GM21515 (cell line): ENCODE measurements around the gene RNU2-63P.
"Not testable (repeated sequence)": the region's sequence is repeated elsewhere in the genome, so short reads cannot be mapped to it uniquely, and the experiment has no call there.

Source experiments
- ATAC-seq: cut with Tn5 transposase; IDR thresholded peaks from one replicate; pipeline ENCODE4 v1.9.1; 2021; ENCODE audit not compliant: unreplicated experiment

Gene RNU2-63P

GRCh38 chr2:88016086-88016959 lies at the start of gene RNU2-63P:
RNU2-63P (minus strand) TSS chr2:88016547.
- peak; percentile 80 for ATAC-seq

DNA sequence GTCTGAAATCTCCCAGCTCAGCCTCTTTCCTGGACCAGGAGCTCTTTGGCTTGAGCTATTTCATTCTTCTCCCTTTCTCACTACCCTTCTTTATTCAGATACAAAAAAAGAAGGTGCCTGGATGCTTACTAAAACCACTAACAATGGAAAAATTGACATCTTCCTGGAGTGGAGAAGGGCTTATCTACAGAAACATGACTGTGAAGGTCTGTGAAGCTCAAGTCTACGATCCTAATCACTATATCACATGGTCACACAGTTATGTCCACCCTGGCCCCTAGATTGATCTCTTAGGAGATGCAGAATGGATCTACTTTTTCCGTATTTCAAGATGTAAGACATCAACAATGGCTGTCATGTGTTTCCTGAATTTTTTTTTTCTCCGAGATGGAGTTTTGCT lies 44.9 kb upstream of the RNU2-63P start:
- ATAC-seq, result no peak

- no peak for ATAC-seq
Observed at GRCh38 chr2:88060907-88061275, 44.5 kb upstream of the RNU2-63P start.

DNA sequence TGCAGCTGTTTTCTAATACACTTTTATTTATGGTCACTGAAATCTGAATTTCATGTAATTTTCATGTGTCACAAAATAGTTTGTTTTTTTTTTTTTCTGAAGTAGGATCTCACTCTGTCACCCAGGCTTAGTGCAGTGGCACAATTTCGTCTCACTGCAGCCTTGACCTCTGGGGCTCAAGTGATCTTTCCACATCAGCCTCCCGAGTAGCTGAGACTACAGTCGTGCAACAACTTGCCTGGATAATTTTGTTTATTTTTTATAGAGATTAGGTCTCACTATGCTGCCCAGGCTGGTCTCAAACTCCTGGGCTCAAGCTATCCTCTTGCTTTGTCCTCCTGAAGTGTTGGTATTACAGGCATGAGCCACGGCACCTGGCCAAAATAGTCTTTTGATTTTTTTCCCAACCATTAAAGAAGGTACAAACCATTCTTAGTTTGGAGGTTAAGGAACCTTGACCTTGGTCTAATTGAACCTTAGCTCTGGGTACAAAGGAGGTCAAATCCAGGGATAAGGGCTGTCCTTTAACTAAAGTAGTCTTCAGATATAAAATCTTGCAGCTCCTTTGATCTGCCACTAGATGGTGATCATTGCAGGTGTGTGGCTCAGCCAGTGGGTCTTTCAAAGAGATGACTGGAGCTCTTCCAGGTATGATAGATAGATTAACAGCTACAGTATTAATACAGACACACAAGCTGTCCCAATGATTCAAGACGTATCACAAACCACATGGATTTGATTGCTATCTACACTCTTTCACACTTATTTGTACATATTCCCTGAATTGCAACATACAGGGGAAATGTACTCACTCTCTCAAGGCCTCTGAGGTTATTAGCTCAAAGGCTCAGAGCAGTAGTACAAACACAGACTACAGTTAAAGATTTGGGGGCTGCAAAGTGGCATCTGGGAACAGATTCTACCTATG lies 43.9 kb upstream of the RNU2-63P start:
- peak; percentile 43 for ATAC-seq

- no peak for ATAC-seq
Observed at GRCh38 chr2:88058191-88058590, 41.8 kb upstream of the RNU2-63P start.

GRCh38 chr2:88057437-88057844 lies 41.1 kb upstream of the RNU2-63P start:
- ATAC-seq, result no peak

- peak; percentile 97 for ATAC-seq
Observed at GRCh38 chr2:88055371-88056128, 39.2 kb upstream of the RNU2-63P start, which contains the start of gene KRCC1. KRCC1 (minus strand) TSS chr2:88055783; CDS start chr2:88028563, 27,220 bp downstream.

DNA sequence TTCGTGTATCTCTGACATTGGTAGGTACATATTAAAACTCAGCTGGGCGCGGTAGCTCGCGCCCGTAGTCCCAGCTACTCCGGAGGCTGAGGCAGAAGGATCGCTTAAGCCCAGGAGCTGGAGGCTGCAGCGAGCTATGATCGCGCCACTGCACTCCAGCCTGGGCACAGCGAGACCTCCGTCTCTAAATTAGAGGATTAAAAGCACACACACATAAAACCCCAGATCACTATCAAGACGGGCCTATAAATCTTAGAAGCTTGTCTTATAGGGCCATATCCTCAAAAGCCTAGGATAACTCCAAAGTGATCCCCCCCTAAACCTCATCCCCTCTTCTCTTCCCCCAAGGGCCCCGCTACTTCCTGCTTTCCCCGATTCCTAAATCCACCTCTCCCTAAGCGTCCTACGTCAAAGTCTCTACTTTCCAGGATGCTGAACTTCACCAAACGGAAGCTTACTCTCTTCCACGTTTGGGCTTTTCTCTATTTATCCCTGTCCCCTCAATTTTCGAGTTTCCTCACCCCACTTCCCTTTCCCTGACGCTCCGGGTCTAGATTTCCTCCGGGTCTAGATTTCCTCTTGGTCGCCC lies 38.5 kb upstream of the RNU2-63P start:
- ATAC-seq, result no peak

DNA sequence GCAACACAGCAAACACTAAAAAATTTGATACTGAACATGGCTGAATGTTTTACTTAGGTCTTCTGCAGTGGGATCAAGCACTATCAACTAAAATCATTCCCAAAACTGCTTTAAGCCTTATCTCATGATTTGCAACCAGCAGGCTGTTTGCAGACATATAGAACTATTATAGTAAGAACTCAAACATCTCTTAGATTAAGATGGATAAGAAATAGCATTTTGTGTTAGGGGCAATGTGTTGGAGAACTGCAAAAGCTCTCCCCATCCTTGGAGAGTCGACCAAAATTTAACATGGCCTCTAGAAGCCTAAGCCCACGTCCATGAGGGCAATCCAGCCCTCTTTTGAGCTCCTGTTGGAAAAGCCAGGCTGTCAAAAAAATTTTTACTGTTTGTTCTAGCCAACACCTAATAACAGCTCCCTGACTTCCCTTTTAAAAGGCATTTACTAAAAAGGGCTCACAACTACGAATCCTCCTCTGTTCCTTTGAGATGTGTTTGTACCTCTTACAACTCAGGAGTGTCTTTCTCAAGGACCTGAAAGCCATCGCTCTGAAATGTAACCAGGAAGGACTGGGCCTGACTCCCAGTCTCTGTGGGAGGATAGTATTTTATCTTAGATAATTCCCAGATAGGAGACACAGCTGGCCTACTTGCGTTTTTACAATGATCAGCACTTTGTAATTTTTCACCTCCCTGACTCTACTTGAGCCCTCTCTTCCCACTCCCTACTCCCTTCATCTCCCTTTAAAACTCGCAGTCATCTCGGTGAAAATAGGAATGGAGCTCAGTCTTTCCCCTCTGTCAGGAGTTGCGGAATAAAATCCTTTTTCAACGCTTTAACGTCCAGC lies 37.8 kb upstream of the RNU2-63P start:
- ATAC-seq, result no peak

- no peak for ATAC-seq
Observed at GRCh38 chr2:88053296-88053695, 36.9 kb upstream of the RNU2-63P start.

DNA sequence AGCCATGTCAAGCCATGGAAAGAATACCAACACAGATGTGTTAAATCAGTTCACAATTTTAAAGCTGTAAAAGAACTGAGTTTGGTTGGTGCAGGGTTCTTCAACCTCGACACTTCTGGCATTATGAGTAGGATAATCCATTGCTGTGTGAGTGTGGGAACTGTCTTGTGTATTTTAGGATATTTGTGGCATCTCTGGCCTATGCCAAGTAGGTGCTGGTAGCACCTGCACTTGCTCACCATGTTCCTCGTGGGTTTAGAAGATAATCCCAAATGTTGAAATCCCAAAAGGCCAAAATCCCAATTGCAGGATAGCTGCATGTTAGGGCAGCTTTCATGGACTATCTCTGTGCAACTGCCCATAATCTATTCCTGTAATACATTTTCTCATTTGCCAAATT lies 35.4 kb upstream of the RNU2-63P start:
- ATAC-seq, result no peak

DNA sequence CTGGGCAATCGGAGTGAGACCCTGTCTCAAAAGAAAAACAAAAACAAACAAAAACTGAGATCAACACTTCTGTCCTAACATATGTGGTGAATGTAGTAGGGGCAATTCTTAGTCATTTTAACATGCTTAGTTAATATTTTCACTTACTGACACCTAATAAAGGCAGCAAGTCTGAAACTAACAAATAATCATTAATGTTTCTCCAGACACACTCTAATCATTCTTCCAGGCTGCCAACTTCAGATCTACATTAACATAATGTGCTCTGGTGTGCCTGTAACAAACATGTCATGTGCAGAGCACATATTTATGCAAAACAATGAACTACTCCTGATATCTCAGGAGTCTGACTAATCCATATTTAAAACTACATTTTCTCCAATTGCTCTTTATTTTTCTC lies 33.3 kb upstream of the RNU2-63P start:
- ATAC-seq, result no peak

DNA sequence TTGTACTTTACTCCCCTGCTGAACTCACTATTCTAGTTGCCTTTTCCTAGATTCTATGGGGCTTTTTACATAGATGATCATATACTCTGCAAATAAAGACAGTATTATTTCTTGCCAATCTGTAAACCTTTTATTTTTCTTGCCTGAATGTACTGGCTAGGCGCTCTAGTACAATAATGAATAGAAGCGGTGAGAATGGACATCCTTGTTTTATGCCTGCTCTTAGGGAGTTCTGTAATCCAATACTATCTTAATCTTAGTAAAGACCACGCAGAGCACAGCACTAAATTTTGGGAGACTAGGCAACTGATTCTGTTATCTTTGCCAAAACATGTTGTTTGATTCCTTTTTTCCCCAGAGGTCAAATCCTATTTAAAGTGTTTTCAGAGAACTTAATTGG lies 32.2 kb upstream of the RNU2-63P start:
- ATAC-seq, result no peak

DNA sequence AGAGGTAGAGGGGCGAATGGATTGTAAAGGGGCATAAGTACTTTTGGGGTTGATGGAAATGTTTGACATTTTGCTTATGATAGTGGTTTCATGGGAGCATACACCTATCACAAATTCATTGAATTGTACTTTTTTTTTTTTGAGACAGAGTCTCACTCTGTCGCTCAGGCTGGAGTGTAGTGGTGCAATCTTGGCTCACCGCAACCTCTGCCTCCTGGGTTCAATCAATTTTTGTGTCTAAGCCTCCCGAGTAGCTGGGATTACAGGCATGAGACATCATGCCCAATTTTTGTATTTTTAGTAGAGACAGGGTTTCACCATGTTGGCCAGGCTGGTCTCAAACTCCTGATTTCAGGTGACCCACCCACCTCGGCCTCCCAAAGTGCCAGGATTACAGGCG lies 29.2 kb upstream of the RNU2-63P start:
- ATAC-seq, result not testable (repeated sequence)

DNA sequence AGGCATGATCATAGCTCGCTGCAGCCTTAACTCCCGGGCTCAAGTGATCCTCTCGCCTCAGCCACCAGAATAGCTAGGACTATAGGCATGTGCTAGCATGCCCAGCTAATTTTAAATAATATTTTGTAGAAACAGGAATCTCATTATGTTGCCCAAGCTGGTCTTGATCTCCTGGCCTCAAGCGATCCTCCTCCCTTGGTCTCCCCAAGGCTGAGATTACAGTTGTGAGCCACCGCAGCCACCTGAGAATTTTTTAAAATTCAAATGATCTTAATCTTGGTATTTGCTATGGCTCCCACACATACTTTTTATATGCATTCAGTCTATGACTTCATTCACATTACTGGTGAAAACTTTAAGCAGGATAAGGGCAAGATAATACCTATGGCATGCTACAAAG lies 26.1 kb upstream of the RNU2-63P start:
- no peak for ATAC-seq

DNA sequence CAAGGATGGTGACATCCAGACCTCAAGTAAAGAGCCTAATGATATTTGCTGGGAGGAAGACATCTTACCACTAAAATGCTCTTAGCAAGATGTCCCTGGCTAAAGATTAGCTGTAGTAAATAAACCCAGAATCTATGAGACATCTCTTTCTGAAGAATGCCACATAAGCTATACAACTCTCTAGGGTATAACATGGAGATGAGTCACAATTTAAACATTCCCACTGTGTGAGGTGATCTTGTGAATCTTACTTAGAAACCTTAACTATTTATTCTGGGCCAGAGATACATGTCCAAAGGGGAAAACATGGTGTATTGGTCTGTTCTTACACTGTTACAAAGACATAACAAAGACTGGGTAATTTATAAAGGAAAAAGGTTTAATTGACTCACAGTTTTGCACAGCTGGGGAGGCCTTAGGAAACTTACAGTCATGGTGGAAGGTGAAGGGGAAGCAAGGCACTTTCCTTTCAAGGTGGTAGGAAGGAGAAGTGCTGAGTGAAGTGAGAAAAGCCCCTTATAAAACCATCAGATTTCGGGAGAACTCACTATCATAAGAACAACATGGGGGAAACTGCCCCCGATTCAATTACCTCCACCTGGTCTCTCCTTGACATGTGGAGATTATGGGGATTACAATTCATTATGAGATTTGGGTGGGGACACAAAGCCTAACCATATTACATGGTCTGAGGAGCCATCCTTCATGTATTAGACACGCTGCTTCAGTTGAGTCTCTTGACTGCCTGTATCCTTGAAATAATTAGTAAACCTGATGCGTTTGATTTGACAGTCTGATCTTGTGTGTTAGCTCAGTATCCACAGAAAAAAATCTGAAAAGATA lies 22.1 kb upstream of the RNU2-63P start:
- ATAC-seq, result no peak

DNA sequence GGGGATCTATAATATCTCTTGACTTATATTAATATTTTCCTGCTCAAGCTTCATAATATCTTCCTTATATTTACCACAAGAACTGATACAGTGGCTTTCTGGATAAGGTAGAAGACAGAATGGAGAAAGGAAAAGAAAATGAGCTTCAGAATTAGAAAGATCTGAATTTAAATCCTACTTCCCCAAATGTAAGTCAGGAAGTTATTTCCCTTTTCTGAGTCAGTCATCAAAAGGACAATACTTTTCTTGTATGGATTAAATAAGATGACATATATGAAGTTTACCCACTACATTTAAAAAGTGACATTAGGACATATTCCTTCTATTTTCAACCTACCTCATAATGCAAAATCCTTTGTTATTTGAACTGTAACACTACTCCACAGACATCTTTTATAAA lies 20.3 kb upstream of the RNU2-63P start:
- ATAC-seq, result no peak

GRCh38 chr2:88036182-88036581 lies 19.8 kb upstream of the RNU2-63P start:
- ATAC-seq, result no peak
